Epithelial cell of esophagus (primary cell): ENCODE measurements around the gene ME1.
"Not testable (repeated sequence)": the region's sequence is repeated elsewhere in the genome, so short reads cannot be mapped to it uniquely, and the experiment has no call there.

ENCODE experiments used
- DNase-seq: peaks from one replicate; pipeline ENCODE4 v3.0.0; 2010; ENCODE audit warnings: low read depth
- H3K4me3 ChIP-seq: 2 replicates; pipeline ENCODE4 v1.5.1; 2011; ENCODE audit warnings: mild to moderate bottlenecking, low read length, control low read depth
- CTCF ChIP-seq: IDR thresholded peaks from 2 replicates; pipeline ENCODE4 v1.5.1; 2011; ENCODE audit warnings: low read depth, mild to moderate bottlenecking, low read length, control low read depth, inconsistent platforms; ENCODE audit not compliant: insufficient read depth; ENCODE audit errors: missing control alignments

ME1 gene

GRCh38 chr6:83307849-83308248, 123.0 kb downstream of the ME1 start:
- no peak for DNase-seq
- TF ChIP-seq CTCF, result no peak
- no peak overlapping the region for H3K4me3 ChIP-seq

DNA sequence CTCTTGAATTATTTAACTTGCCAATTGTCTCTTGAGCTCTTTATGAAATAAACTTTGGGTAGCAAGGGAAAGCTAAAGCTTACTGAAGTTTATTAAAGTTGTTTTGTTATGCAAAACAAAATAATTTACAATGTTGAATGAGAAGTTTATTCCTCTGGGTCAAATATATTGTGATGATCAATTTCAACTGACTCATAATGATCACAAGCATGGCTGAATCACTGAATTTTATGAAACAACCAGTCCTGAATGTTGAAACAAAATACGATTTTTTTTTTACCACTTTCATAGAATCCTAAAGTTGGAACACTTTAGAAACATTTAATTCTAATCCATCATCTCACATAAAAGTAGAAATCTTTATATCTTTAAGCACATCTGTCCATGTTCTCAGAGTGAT, 127.4 kb downstream of the ME1 start:
- no peak for DNase-seq
- TF ChIP-seq CTCF, result no peak
- no peak overlapping the region for H3K4me3 ChIP-seq

DNA sequence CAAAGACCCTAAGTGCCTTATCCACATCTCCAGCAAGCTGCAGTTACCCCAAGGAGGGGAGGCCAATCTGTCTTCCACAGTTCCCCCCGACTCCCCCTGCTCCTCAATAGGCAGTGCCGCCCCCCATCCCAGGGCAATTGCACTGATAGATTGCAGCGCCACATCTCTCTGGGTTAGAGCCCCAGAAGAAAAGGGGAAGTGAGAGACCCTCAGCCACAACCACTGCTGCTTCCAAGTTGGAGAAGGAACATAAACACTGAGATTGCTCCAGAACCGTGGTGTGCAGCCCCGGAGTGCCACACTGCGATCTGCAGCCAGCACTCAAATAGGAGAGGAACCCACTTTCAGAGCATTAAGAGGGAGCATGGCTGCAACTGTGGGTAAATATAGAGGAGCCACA, 136.2 kb downstream of the ME1 start:
- DNase-seq, result no peak
- no peak overlapping the region for H3K4me3 ChIP-seq

DNA sequence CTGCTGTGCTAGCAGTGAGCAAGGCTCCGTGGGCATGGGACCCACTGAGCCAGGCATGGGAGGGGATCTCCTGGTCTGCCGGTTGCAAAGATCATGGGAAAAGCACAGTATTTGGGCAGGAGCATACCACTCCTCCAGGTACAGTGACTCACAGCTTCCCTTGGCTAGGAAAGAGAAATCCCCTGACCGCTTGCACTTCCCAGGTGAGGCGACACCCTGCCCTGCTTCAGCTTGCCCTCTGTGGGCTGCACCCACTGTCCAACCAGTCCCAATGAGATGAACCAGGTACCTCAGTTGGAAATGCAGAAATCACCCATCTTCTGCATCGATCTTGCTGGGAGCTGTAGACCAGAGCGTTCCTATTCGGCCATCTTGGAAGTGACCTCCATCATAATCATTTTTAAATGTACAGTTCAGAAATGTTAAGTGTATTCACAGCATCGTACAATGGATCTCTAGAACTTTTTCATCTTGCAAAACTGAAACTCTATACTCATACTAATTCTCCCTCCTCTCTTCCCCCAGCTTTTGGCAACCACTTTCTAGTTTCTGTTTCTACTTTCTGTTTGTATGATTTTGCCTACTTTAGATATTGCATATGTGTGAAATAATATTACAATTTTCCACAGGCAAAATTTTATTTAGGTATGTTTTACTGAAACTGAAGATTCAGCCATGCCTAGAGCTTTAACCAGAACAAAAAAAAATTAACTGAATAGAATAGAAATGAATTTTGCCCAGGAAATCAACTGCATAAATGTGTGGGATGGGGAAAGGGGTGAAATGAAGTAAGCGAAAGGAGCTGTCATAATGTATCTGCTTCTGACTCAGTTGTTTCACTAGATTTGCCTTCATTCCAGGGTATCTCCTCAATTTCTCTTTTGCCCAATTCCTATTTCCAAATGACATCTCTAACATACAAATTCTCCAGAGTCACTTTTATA, 137.7 kb downstream of the ME1 start:
- no peak for DNase-seq
- no peak for TF ChIP-seq CTCF

More for the DNA sequence above, 136.2 kb downstream of the ME1 start:
- no peak for TF ChIP-seq CTCF

DNA sequence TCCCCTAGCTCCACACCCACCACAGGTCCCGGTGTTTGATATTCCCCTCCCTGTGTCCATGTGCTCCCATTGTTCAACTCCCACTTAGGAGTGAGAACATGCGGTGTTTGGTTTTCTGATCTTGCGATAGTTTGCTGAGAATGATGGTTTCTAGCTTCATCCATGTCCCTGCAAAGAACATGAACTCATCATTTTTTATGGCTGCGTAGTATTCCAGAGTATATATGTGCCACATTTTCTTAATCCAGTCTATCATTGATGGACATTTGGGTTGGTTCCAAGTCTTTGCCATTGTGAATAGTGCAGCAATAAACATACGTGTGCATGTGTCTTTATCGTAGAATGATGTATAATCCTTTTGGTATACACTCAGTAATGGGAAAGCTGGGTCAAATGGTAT, 143.6 kb downstream of the ME1 start:
- not testable (repeated sequence) for H3K4me3 ChIP-seq, DNase-seq

More for the DNA sequence above, 137.7 kb downstream of the ME1 start:
- no peak overlapping the region for H3K4me3 ChIP-seq

DNA sequence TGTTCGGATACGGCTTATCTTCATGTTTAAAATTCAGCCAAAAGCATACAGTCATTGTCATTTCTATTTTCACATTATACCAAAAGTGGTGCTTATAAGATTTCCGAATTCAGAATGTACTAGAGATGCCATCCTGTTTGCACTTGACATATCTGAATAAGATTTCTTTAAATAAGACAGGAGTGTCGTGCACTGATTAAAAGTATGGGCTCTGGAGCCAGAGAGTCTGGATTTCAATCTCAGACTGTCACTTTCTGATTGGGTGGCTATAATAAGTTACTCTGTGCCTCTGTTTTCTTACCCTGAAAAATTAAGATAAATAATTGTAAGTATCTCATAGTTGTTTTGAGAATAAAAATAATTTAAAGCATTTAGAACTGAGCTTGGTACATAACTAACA, 144.9 kb downstream of the ME1 start:
- no peak for DNase-seq
- no peak overlapping the region for H3K4me3 ChIP-seq
- TF ChIP-seq CTCF, result no peak

- TF ChIP-seq CTCF, result no peak
- H3K4me3 ChIP-seq, result no peak overlapping the region
- peak; percentile 7 for DNase-seq
Measured at GRCh38 chr6:83273596-83273995, 157.3 kb downstream of the ME1 start.
